Left lung (tissue), 10 donors: Measurements from ENCODE around the gene GRIN3B. TPM values are rescaled to one million over a fixed set of nuclear protein-coding genes. Genes with fewer than 3 reads are reported as not detected.

Experiments
- ATAC-seq: fragments of 200-7000 bp; cut with Tn5 transposase; one replicate; pipeline ENCODE4 v1.9.1; 2020; ENCODE audit warnings: moderate library complexity
- DNase-seq, 4 donors: peaks; one replicate each; pipeline ENCODE4 v3.0.0-alpha.2; 2013 to 2020
- H3K27ac ChIP-seq, 2 donors: fragments of 200-600 bp; sonication (generic) in 1 of 2; one replicate each; pipeline versions ENCODE4 v1.5.0 to v1.8.0; 2020 to 2021
- H3K27me3 ChIP-seq, 2 donors: fragments of 200-600 bp; sonication (generic) in 1 of 2; one replicate each; pipeline versions ENCODE4 v1.5.0 to v1.8.0; 2020 to 2021
- H3K36me3 ChIP-seq, 2 donors: fragments of 200-600 bp; sonication (generic) in 1 of 2; one replicate each; pipeline versions ENCODE4 v1.5.0 to v1.8.0; 2020 to 2021
- H3K4me1 ChIP-seq, 2 donors: fragments of 200-600 bp; one replicate each; pipeline ENCODE4 v1.8.0; 2021
- H3K4me3 ChIP-seq, 2 donors: fragments of 200-600 bp; sonication (generic) in 1 of 2; one replicate each; pipeline versions ENCODE4 v1.5.0 to v1.8.0; 2020 to 2021; ENCODE audit warnings: mild to moderate bottlenecking in 1 of 2
- H3K9me3 ChIP-seq, 2 donors: fragments of 200-600 bp; sonication (generic) in 1 of 2; one replicate each; pipeline versions ENCODE4 v1.5.0 to v1.8.0; 2020 to 2021
- intact Hi-C, 2 donors: fragments of 100-400 bp; cut with DNase I; formaldehyde crosslinking; loops; one replicate each; pipeline versions ENCODE4 v1.11.2 to v1.14.2; 2022
- polyA plus RNA-seq, 6 donors: library from polyadenylated mRNA; unstranded; fragments of 120-200 nt; gene quantifications; one replicate each; pipeline ENCODE4 v1.2.1, GENCODE V29; 2013; ENCODE audit not compliant: insufficient read length in 6 of 6
- total RNA-seq, 2 donors: library from RNA; stranded (reverse); fragmentation: NEBNext Ultra II Directional; extraction: Animal tissue kit (Norgen Biotek cat#: 25700); gene quantifications; one replicate each; pipeline ENCODE4 v1.2.1, GENCODE V29; 2021
- TF ChIP-seq, protein P1 (sequence below), 2 donors: fragments of 200-600 bp; sonication (generic) in 1 of 2; IDR thresholded peaks; one replicate each; pipeline versions ENCODE4 v1.5.0 to v1.8.0; 2021; ENCODE audit warnings: antibody characterized with exemption in 2 of 2
- donor health status: DM: no; HTN: yes; CAD: no.
- donor health status: DM: no; HTN: no; CAD: no.

Gene GRIN3B
- total and polyA plus RNA-seq, 8 donors = 0.37 to 2.7 (median 0.60) TPM; not detected in 1

DNA sequence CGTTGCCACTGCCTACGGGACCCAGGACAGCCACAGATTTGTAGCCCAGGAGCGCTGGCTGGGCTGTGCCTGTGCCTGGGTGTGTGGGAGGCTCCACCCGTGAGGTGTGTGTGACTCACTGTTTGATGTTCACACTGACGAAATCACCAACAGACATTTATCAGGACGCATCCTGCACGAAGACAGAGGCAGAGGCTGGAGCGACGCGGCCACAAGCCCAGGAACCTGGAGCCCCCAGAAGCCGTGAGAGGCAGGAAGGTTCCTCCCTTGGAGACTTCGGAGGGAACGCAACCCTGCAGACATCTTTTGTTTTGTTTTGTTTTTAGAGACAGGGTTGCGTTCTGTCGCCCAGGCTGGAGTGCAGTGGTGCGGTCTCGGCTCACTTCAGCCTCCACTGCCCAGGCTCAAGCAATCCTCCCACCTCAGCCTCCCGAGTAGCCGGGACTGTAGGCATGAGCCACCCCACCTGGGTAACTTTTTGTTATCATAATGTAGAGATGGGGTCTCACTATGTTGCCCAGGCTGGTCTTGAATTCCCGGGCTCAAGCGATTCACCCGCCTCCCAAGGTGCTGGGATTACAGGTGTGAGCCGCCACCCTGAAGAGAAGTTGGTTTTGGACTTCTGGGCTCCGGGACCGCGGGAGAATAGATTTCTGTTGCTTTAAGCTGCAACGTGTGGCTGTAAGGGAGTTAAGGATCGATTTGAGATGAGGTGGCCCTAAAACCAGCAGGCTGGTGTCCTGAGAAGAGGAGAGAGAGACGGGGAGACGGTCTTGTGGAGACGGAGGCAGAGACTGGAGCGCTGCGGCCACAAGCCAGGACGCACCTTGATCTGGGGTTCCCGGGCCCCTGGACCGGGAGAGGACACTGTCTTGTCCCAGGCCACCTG, 41.0 kb upstream of the GRIN3B start:
- no peaks in the 10 kb centered on the region for H3K9me3 ChIP-seq
- H3K4me1 ChIP-seq = peaks cover 0 to 10% of the 10 kb centered on the region in 2 donors
- H3K27ac ChIP-seq = no peak overlapping the region
- DNase-seq (no peak), ATAC-seq (no peak)
- H3K27me3 ChIP-seq = no peaks in the 10 kb centered on the region
- intact Hi-C loops = no loop called here
- TF ChIP-seq, protein P1, sequence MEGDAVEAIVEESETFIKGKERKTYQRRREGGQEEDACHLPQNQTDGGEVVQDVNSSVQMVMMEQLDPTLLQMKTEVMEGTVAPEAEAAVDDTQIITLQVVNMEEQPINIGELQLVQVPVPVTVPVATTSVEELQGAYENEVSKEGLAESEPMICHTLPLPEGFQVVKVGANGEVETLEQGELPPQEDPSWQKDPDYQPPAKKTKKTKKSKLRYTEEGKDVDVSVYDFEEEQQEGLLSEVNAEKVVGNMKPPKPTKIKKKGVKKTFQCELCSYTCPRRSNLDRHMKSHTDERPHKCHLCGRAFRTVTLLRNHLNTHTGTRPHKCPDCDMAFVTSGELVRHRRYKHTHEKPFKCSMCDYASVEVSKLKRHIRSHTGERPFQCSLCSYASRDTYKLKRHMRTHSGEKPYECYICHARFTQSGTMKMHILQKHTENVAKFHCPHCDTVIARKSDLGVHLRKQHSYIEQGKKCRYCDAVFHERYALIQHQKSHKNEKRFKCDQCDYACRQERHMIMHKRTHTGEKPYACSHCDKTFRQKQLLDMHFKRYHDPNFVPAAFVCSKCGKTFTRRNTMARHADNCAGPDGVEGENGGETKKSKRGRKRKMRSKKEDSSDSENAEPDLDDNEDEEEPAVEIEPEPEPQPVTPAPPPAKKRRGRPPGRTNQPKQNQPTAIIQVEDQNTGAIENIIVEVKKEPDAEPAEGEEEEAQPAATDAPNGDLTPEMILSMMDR (IDR thresholded peaks at IDR 0.05) = no peak
- H3K4me3 ChIP-seq = no peak overlapping the region
- H3K36me3 ChIP-seq = peaks cover 0 to 38% of the 10 kb centered on the region in 2 donors

- TF ChIP-seq, protein P1 (IDR thresholded peaks at IDR 0.05) = no peak
- no peaks in the 10 kb centered on the region for H3K27me3 ChIP-seq
Observed at GRCh38 chr19:960020-960419, 40.2 kb upstream of the GRIN3B start.

GRCh38 chr19:960601-960938, 39.6 kb upstream of the GRIN3B start:
- Histone ChIP-seq H3K4me3 (no peak overlapping the region), H3K9me3 (no peaks in the 10 kb centered on the region), H3K27me3 (no peaks in the 10 kb centered on the region), H3K27ac (no peak overlapping the region), H3K4me1 (peaks cover 0 to 10% of the 10 kb centered on the region in 2 donors), H3K36me3 (peaks cover 0 to 51% of the 10 kb centered on the region in 2 donors)
- TF ChIP-seq, protein P1 (IDR thresholded peaks at IDR 0.05) = no peak
- ATAC-seq (no peak), DNase-seq (no peak)
- intact Hi-C loops = no loop called here

More at GRCh38 chr19:960020-960419, 40.2 kb upstream of the GRIN3B start:
- no peak overlapping the region for H3K4me3 ChIP-seq
- H3K4me1 ChIP-seq = peaks cover 0 to 10% of the 10 kb centered on the region in 2 donors
- intact Hi-C loops = no loop called here
- DNase-seq = peak in 1 of 4 donors; percentile 48
- H3K9me3 ChIP-seq = no peaks in the 10 kb centered on the region
- no peak for ATAC-seq
- H3K27ac ChIP-seq = no peak overlapping the region
- peaks cover 0 to 46% of the 10 kb centered on the region in 2 donors for H3K36me3 ChIP-seq

GRCh38 chr19:961866-962620, 38.2 kb upstream of the GRIN3B start:
- Histone ChIP-seq H3K27me3 (no peaks in the 10 kb centered on the region), H3K36me3 (peaks cover 0 to 66% of the 10 kb centered on the region in 2 donors), H3K9me3 (no peaks in the 10 kb centered on the region), H3K4me1 (peaks cover 0 to 3% of the 10 kb centered on the region in 2 donors), H3K27ac (no peak overlapping the region), H3K4me3 (no peak overlapping the region)
- TF ChIP-seq, protein P1 (IDR thresholded peaks at IDR 0.05) = no peak
- peak; percentile 29 for ATAC-seq
- peak in 2 of 4 donors; percentile 66 to 72 for DNase-seq
- intact Hi-C loops = no loop called here
